HEK293 (cell line): ENCODE results near the gene SNAP47.
A peak's percentile ranks its signal among the peaks of the same experiment; 100 is the strongest.

Experiments
- AEBP2 ChIP-seq: fragments of 450-650 bp; formaldehyde crosslinking; IDR thresholded peaks from 2 replicates; pipeline ENCODE4 v1.5.1; 2016; ENCODE audit warnings: missing biosample characterization, missing genetic modification characterization, borderline replicate concordance
- GLI2 ChIP-seq: fragments of 450-650 bp; formaldehyde crosslinking; IDR thresholded peaks from 2 replicates; pipeline ENCODE4; 2017; ENCODE audit warnings: missing biosample characterization, missing genetic modification characterization, low read depth, borderline replicate concordance
- GLIS2 ChIP-seq: fragments of 450-650 bp; formaldehyde crosslinking; IDR thresholded peaks from 2 replicates; pipeline ENCODE4 v1.5.1; 2016; ENCODE audit warnings: missing biosample characterization, missing genetic modification characterization
- INSM2 ChIP-seq: fragments of 450-650 bp; formaldehyde crosslinking; IDR thresholded peaks from 2 replicates; pipeline ENCODE4 v1.5.1; 2016; ENCODE audit warnings: missing biosample characterization, missing genetic modification characterization
- OSR2 ChIP-seq: fragments of 450-650 bp; formaldehyde crosslinking; IDR thresholded peaks from 2 replicates; pipeline ENCODE4 v1.5.1; 2016; ENCODE audit warnings: missing biosample characterization, missing genetic modification characterization
- PRDM10 ChIP-seq: fragments of 450-650 bp; formaldehyde crosslinking; IDR thresholded peaks from 2 replicates; pipeline ENCODE4 v1.5.1; 2016; ENCODE audit warnings: missing biosample characterization, missing genetic modification characterization
- PRDM4 ChIP-seq: fragments of 450-650 bp; formaldehyde crosslinking; IDR thresholded peaks from 2 replicates; pipeline ENCODE4 v1.5.1; 2017; ENCODE audit warnings: missing biosample characterization, missing genetic modification characterization
- SALL2 ChIP-seq: fragments of 450-650 bp; formaldehyde crosslinking; IDR thresholded peaks from 2 replicates; pipeline ENCODE4 v1.5.0; 2017; ENCODE audit warnings: missing biosample characterization, mild to moderate bottlenecking, missing genetic modification characterization, borderline replicate concordance
- SCRT2 ChIP-seq: fragments of 450-650 bp; formaldehyde crosslinking; IDR thresholded peaks from 2 replicates; pipeline ENCODE4 v1.5.1; 2016; ENCODE audit warnings: missing biosample characterization, missing genetic modification characterization
- TCF7L2 ChIP-seq: IDR thresholded peaks from 2 replicates; pipeline ENCODE4 v1.6.1; 2011; ENCODE audit warnings: low read depth, mild to moderate bottlenecking, inconsistent platforms, low read length, moderate library complexity, borderline replicate concordance
- ZNF112 ChIP-seq: fragments of 450-650 bp; formaldehyde crosslinking; IDR thresholded peaks from 2 replicates; pipeline ENCODE4 v1.5.0; 2017; ENCODE audit warnings: missing biosample characterization, missing genetic modification characterization
- ZNF114 ChIP-seq: fragments of 450-650 bp; formaldehyde crosslinking; IDR thresholded peaks from 2 replicates; pipeline ENCODE4 v1.5.0; 2017; ENCODE audit warnings: missing biosample characterization, missing genetic modification characterization
- ZNF140 ChIP-seq: fragments of 450-650 bp; formaldehyde crosslinking; IDR thresholded peaks from 2 replicates; pipeline ENCODE4 v1.5.1; 2016; ENCODE audit warnings: missing biosample characterization, missing genetic modification characterization
- ZNF174 ChIP-seq: fragments of 450-650 bp; formaldehyde crosslinking; IDR thresholded peaks from 2 replicates; pipeline ENCODE4 v1.5.0; 2017; ENCODE audit warnings: missing biosample characterization, mild to moderate bottlenecking, missing genetic modification characterization
- ZNF184 ChIP-seq: fragments of 450-650 bp; IDR thresholded peaks from 2 replicates; pipeline ENCODE4 v1.5.1; 2018; ENCODE audit warnings: missing biosample characterization, mild to moderate bottlenecking, missing genetic modification characterization
- ZNF292 ChIP-seq: fragments of 450-650 bp; formaldehyde crosslinking; IDR thresholded peaks from 2 replicates; pipeline ENCODE4 v1.5.1; 2016; ENCODE audit warnings: low read depth, missing biosample characterization, missing genetic modification characterization, borderline replicate concordance
- ZNF366 ChIP-seq: fragments of 450-650 bp; formaldehyde crosslinking; conservative IDR thresholded peaks from 2 replicates; pipeline ENCODE4 v1.5.1; 2016; ENCODE audit warnings: missing biosample characterization, missing genetic modification characterization
- ZNF37A ChIP-seq: fragments of 450-650 bp; IDR thresholded peaks from 2 replicates; pipeline ENCODE4 v1.5.1; 2018; ENCODE audit warnings: missing biosample characterization, missing genetic modification characterization
- ZNF404 ChIP-seq: fragments of 450-650 bp; formaldehyde crosslinking; IDR thresholded peaks from 2 replicates; pipeline ENCODE4 v1.5.1; 2017; ENCODE audit warnings: missing biosample characterization, missing genetic modification characterization
- ZNF416 ChIP-seq: fragments of 450-650 bp; formaldehyde crosslinking; IDR thresholded peaks from 2 replicates; pipeline ENCODE4 v1.5.1; 2016; ENCODE audit warnings: missing biosample characterization, missing genetic modification characterization
- ZNF585B ChIP-seq: fragments of 450-650 bp; formaldehyde crosslinking; IDR thresholded peaks from 2 replicates; pipeline ENCODE4 v1.5.1; 2016; ENCODE audit warnings: missing biosample characterization, missing genetic modification characterization
- ZNF596 ChIP-seq: fragments of 450-650 bp; IDR thresholded peaks from 2 replicates; pipeline ENCODE4 v1.5.0; 2018; ENCODE audit warnings: missing biosample characterization, mild to moderate bottlenecking, missing genetic modification characterization, moderate library complexity
- ZNF658 ChIP-seq: fragments of 450-650 bp; formaldehyde crosslinking; IDR thresholded peaks from 2 replicates; pipeline ENCODE4; 2016; ENCODE audit warnings: missing biosample characterization, missing genetic modification characterization
- ZNF701 ChIP-seq: fragments of 450-650 bp; formaldehyde crosslinking; IDR thresholded peaks from 2 replicates; pipeline ENCODE4 v1.5.1; 2016; ENCODE audit warnings: missing biosample characterization, missing genetic modification characterization
- ZNF704 ChIP-seq: fragments of 450-650 bp; formaldehyde crosslinking; IDR thresholded peaks from 2 replicates; pipeline ENCODE4 v1.5.1; 2016; ENCODE audit warnings: missing biosample characterization, missing genetic modification characterization
- ZNF777 ChIP-seq: fragments of 450-650 bp; formaldehyde crosslinking; IDR thresholded peaks from 2 replicates; pipeline ENCODE4 v1.5.1; 2017; ENCODE audit warnings: missing biosample characterization, missing genetic modification characterization, borderline replicate concordance
- ZNF791 ChIP-seq: fragments of 450-650 bp; formaldehyde crosslinking; IDR thresholded peaks from 2 replicates; pipeline ENCODE4 v1.5.1; 2016; ENCODE audit warnings: missing biosample characterization, missing genetic modification characterization
- ZSCAN4 ChIP-seq: fragments of 450-650 bp; formaldehyde crosslinking; IDR thresholded peaks from 2 replicates; pipeline ENCODE4 v1.5.1; 2017; ENCODE audit warnings: missing biosample characterization, missing genetic modification characterization
- ZXDB ChIP-seq: fragments of 450-650 bp; formaldehyde crosslinking; IDR thresholded peaks from 2 replicates; pipeline ENCODE4 v1.5.1; 2016; ENCODE audit warnings: missing biosample characterization, missing genetic modification characterization

SNAP47 gene

GRCh38 chr1:227734856-227735538 lies at the start of gene SNAP47, which contains the start of gene JMJD4 (continued):
- TF ChIP-seq GLI2 (tag by site-specific recombination) (no peak; the same call in 1 of the 2 replicates), ZNF585B (tag by site-specific recombination) (peak; percentile 35), PRDM10 (peak; percentile 55; the same call in 1 of the 2 replicates), ZNF184 (tag by site-specific recombination) (peak; percentile 87; the same call in 1 of the 2 replicates), ZSCAN4 (tag by site-specific recombination) (peak; percentile 61; the same call in 1 of the 2 replicates), ZNF366 (tag by site-specific recombination) (no peak), SCRT2 (tag by site-specific recombination) (peak; percentile 89), ZNF416 (tag by site-specific recombination) (no peak), ZNF140 (tag by site-specific recombination) (no peak), OSR2 (tag by site-specific recombination) (no peak), ZNF658 (tag by site-specific recombination) (no peak), ZNF292 (tag by site-specific recombination) (no peak), GLIS2 (tag by site-specific recombination) (peak; percentile 99), SALL2 (no peak), ZNF791 (tag by site-specific recombination) (no peak), ZNF596 (peak; percentile 10; the same call in 1 of the 2 replicates), ZNF704 (tag by site-specific recombination) (peak; percentile 12; the same call in 1 of the 2 replicates), ZNF174 (tag by site-specific recombination) (no peak), ZXDB (peak; percentile 99), ZNF112 (tag by site-specific recombination) (no peak), INSM2 (tag by site-specific recombination) (peak; percentile 93), AEBP2 (tag by site-specific recombination) (no peak), ZNF777 (tag by site-specific recombination) (no peak), TCF7L2 (no peak), ZNF701 (tag by site-specific recombination) (no peak), PRDM4 (tag by site-specific recombination) (no peak), ZNF114 (tag by site-specific recombination) (no peak), ZNF37A (tag by site-specific recombination) (no peak), ZNF404 (tag by site-specific recombination) (no peak)
